ENCODE measurements around the gene AOPEP. TPM values are rescaled to one million over a fixed set of nuclear protein-coding genes. Genes with fewer than 3 reads are reported as not detected.

Gene AOPEP
- total RNA-seq, 1 donor from 2014 or later: 25.8 TPM

GRCh38 chr9:94798708-94799107 lies 72.2 kb downstream of the AOPEP start:
- Mint-ChIP-seq H3K36me3 (ENCODE audit: unreplicated experiment) (peaks cover 9% of the 10 kb centered on the region), H3K4me1 (ENCODE audit: low read depth, unreplicated experiment) (peaks cover 22% of the 10 kb centered on the region), H3K4me3 (ENCODE audit: unreplicated experiment) (no peak overlapping the region), H3K27me3 (ENCODE audit: unreplicated experiment) (no peaks in the 10 kb centered on the region), H3K9me3 (ENCODE audit: unreplicated experiment) (peaks cover 4% of the 10 kb centered on the region), H3K27ac (ENCODE audit: unreplicated experiment) (no peak overlapping the region)
- no peak for DNase-seq
- TF ChIP-seq CTCF (IDR thresholded peaks at IDR 0.05; ENCODE audit: partially characterized antibody, unreplicated experiment): no peak

- Mint-ChIP-seq H3K9me3 (ENCODE audit: unreplicated experiment) (peaks cover 6% of the 10 kb centered on the region), H3K4me3 (ENCODE audit: unreplicated experiment) (no peak overlapping the region), H3K4me1 (ENCODE audit: low read depth, unreplicated experiment) (peaks cover 32% of the 10 kb centered on the region), H3K27ac (ENCODE audit: unreplicated experiment) (peak overlapping the region; percentile 18), H3K27me3 (ENCODE audit: unreplicated experiment) (no peaks in the 10 kb centered on the region), H3K36me3 (ENCODE audit: unreplicated experiment) (peaks cover 5% of the 10 kb centered on the region)
- DNase-seq: no peak
- TF ChIP-seq CTCF (IDR thresholded peaks at IDR 0.05; ENCODE audit: partially characterized antibody, unreplicated experiment): no peak
Observed at GRCh38 chr9:94799578-94800264, 73.2 kb downstream of the AOPEP start.

- TF ChIP-seq CTCF (IDR thresholded peaks at IDR 0.05; ENCODE audit: partially characterized antibody, unreplicated experiment): no peak
- Mint-ChIP-seq H3K27me3 (ENCODE audit: unreplicated experiment) (peaks cover 3% of the 10 kb centered on the region), H3K4me1 (ENCODE audit: low read depth, unreplicated experiment) (peaks cover 35% of the 10 kb centered on the region), H3K9me3 (ENCODE audit: unreplicated experiment) (peaks cover 2% of the 10 kb centered on the region), H3K27ac (ENCODE audit: unreplicated experiment) (peak overlapping the region; percentile 80), H3K36me3 (ENCODE audit: unreplicated experiment) (peaks cover under 1% of the 10 kb centered on the region), H3K4me3 (ENCODE audit: unreplicated experiment) (no peak overlapping the region)
- DNase-seq: no peak
Observed at GRCh38 chr9:94800424-94801117, 74.1 kb downstream of the AOPEP start.

- no peak for TF ChIP-seq CTCF (IDR thresholded peaks at IDR 0.05; ENCODE audit: partially characterized antibody, unreplicated experiment)
- H3K9me3 Mint-ChIP-seq (ENCODE audit: unreplicated experiment): peaks cover 2% of the 10 kb centered on the region
- peaks cover 3% of the 10 kb centered on the region for H3K27me3 Mint-ChIP-seq (ENCODE audit: unreplicated experiment)
- H3K36me3 Mint-ChIP-seq (ENCODE audit: unreplicated experiment): no peaks in the 10 kb centered on the region
- no peak overlapping the region for H3K4me3 Mint-ChIP-seq (ENCODE audit: unreplicated experiment)
- H3K27ac Mint-ChIP-seq (ENCODE audit: unreplicated experiment): peak overlapping the region; percentile 80
- H3K4me1 Mint-ChIP-seq (ENCODE audit: low read depth, unreplicated experiment): peaks cover 38% of the 10 kb centered on the region
- DNase-seq: no peak
Observed at GRCh38 chr9:94801234-94801633, 74.7 kb downstream of the AOPEP start.

GRCh38 chr9:94801681-94802080 lies 75.2 kb downstream of the AOPEP start:
- DNase-seq: no peak
- Mint-ChIP-seq H3K27me3 (ENCODE audit: unreplicated experiment) (peaks cover 3% of the 10 kb centered on the region), H3K4me3 (ENCODE audit: unreplicated experiment) (no peak overlapping the region), H3K4me1 (ENCODE audit: low read depth, unreplicated experiment) (peaks cover 40% of the 10 kb centered on the region), H3K9me3 (ENCODE audit: unreplicated experiment) (peaks cover 2% of the 10 kb centered on the region), H3K36me3 (ENCODE audit: unreplicated experiment) (no peaks in the 10 kb centered on the region), H3K27ac (ENCODE audit: unreplicated experiment) (peak overlapping the region; percentile 80)
- TF ChIP-seq CTCF (IDR thresholded peaks at IDR 0.05; ENCODE audit: partially characterized antibody, unreplicated experiment): no peak
